Measurements from ENCODE around the gene PFDN1.

DNA sequence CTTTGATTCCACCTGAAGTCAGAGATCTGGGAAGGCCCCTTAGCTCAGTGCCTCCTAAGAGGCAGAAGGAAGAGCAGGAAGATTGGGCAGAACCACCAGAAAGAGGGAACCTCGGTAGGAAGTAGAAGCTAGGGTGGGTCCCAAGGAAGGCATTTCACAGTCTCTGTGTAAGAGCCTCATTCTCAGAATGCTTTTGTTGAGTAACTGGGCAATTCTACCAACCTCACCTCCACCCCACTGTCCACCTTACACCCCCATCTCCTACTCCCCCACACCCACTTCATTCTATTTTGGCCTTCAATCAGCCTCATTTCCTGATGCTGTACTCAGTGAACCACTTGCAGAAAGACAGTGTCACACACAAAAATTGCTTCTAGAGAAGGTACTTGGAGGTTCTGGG lies 40.0 kb upstream of the PFDN1 start:
- no peak for TF ChIP-seq POLR2A (IDR thresholded peaks at IDR 0.05)
- TF ChIP-seq, protein P1, sequence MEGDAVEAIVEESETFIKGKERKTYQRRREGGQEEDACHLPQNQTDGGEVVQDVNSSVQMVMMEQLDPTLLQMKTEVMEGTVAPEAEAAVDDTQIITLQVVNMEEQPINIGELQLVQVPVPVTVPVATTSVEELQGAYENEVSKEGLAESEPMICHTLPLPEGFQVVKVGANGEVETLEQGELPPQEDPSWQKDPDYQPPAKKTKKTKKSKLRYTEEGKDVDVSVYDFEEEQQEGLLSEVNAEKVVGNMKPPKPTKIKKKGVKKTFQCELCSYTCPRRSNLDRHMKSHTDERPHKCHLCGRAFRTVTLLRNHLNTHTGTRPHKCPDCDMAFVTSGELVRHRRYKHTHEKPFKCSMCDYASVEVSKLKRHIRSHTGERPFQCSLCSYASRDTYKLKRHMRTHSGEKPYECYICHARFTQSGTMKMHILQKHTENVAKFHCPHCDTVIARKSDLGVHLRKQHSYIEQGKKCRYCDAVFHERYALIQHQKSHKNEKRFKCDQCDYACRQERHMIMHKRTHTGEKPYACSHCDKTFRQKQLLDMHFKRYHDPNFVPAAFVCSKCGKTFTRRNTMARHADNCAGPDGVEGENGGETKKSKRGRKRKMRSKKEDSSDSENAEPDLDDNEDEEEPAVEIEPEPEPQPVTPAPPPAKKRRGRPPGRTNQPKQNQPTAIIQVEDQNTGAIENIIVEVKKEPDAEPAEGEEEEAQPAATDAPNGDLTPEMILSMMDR (IDR thresholded peaks at IDR 0.05): no peak

All from adrenal gland (tissue), 5 donors.